ENCODE data around the gene HOXA11. TPM values are rescaled to one million over a fixed set of nuclear protein-coding genes. Genes with fewer than 3 reads are reported as not detected.

HOXA11 gene
- total RNA-seq, 1 donor from 2014 or later = not detected

GRCh38 chr7:27164045-27164366, 21.0 kb downstream of the HOXA11 start:
- intact Hi-C loops (cut with micrococcal nuclease) = loop anchor here (1.0 to 5.0 kb wide), 6 partner anchors 24 to 1012 kb away; partner anchors contain the start of genes HOXA1, NFE2L3 and SNX10
- peak overlapping the region; percentile 57 for H3K27ac Mint-ChIP-seq
- CTCF ChIA-PET = no interaction called here
- H3K36me3 Mint-ChIP-seq (ENCODE audit: low read depth) = no peaks in the 10 kb centered on the region
- H3K4me3 Mint-ChIP-seq = no peak overlapping the region
- no peak for DNase-seq
- no peaks in the 10 kb centered on the region for H3K9me3 Mint-ChIP-seq
- POLR2A ChIA-PET = no interaction called here
- ATAC-seq (ENCODE audit: low read depth) = no peak
- H3K4me1 Mint-ChIP-seq = peaks cover 19% of the 10 kb centered on the region
- TF ChIP-seq CTCF (IDR thresholded peaks at IDR 0.05) = no peak
- peaks cover 66% of the 10 kb centered on the region for H3K27me3 Mint-ChIP-seq

GRCh38 chr7:27163288-27164044, 21.6 kb downstream of the HOXA11 start:
- no peaks in the 10 kb centered on the region for H3K36me3 Mint-ChIP-seq (ENCODE audit: low read depth)
- H3K4me3 Mint-ChIP-seq = no peak overlapping the region
- no peaks in the 10 kb centered on the region for H3K9me3 Mint-ChIP-seq
- no peak for DNase-seq
- peak overlapping the region; percentile 57 for H3K27ac Mint-ChIP-seq
- H3K27me3 Mint-ChIP-seq = peaks cover 66% of the 10 kb centered on the region
- CTCF ChIA-PET = interaction anchor here (0.6 to 3.6 kb wide), 7 partner anchors 14 to 1303 kb away, joined by 3 to 94 read pairs (median 4); no protein-coding TSS in a partner anchor
- peaks cover 19% of the 10 kb centered on the region for H3K4me1 Mint-ChIP-seq
- POLR2A ChIA-PET = interaction anchor here (1.5 kb wide), 1 partner anchor 25 kb away, joined by 3 read pairs; no protein-coding TSS in a partner anchor
- intact Hi-C loops (cut with micrococcal nuclease) = loop anchor here (1.0 to 5.0 kb wide), 7 partner anchors 25 to 1011 kb away; partner anchors contain the start of genes HOXA1, NFE2L3 and SNX10
- ATAC-seq (ENCODE audit: low read depth) = no peak
- TF ChIP-seq CTCF (IDR thresholded peaks at IDR 0.05) = no peak

GRCh38 chr7:27162561-27163287, 22.3 kb downstream of the HOXA11 start:
- H3K4me3 Mint-ChIP-seq = no peak overlapping the region
- no peak for TF ChIP-seq CTCF (IDR thresholded peaks at IDR 0.05)
- peak overlapping the region; percentile 4 for H3K27ac Mint-ChIP-seq
- no peaks in the 10 kb centered on the region for H3K9me3 Mint-ChIP-seq
- ChIA-PET POLR2A (interaction anchor here (1.5 kb wide), 1 partner anchor 26 kb away, joined by 3 read pairs; no protein-coding TSS in a partner anchor), CTCF (interaction anchor here (0.6 to 3.6 kb wide), 11 partner anchors 14 to 1302 kb away, joined by 3 to 94 read pairs (median 4); no protein-coding TSS in a partner anchor)
- no peaks in the 10 kb centered on the region for H3K36me3 Mint-ChIP-seq (ENCODE audit: low read depth)
- H3K4me1 Mint-ChIP-seq = peaks cover 24% of the 10 kb centered on the region
- ATAC-seq (ENCODE audit: low read depth) (no peak), DNase-seq (no peak)
- intact Hi-C loops (cut with micrococcal nuclease) = loop anchor here (2.0 to 5.0 kb wide), 6 partner anchors 34 to 1010 kb away; partner anchors contain the start of genes HOXA1, NFE2L3 and SNX10
- H3K27me3 Mint-ChIP-seq = peaks cover 68% of the 10 kb centered on the region

GRCh38 chr7:27161721-27162560, 23.1 kb downstream of the HOXA11 start:
- H3K36me3 Mint-ChIP-seq (ENCODE audit: low read depth) = no peaks in the 10 kb centered on the region
- DNase-seq = peak; percentile 14
- ChIA-PET CTCF (interaction anchor here (0.8 to 3.6 kb wide), 15 partner anchors 15 to 1297 kb away, joined by 3 to 94 read pairs (median 4); no protein-coding TSS in a partner anchor), POLR2A (interaction anchor here (1.5 to 1.7 kb wide), 2 partner anchors 26 to 480 kb away, joined by 3 to 6 read pairs; no protein-coding TSS in a partner anchor)
- intact Hi-C loops (cut with micrococcal nuclease) = loop anchor here (1.0 to 5.0 kb wide), 19 partner anchors 12 to 1903 kb away; partner anchors contain the start of genes HOXA1, NFE2L3 and SNX10
- ATAC-seq (ENCODE audit: low read depth) = no peak
- H3K4me3 Mint-ChIP-seq = no peak overlapping the region
- no peak for TF ChIP-seq CTCF (IDR thresholded peaks at IDR 0.05)
- no peak overlapping the region for H3K27ac Mint-ChIP-seq
- H3K4me1 Mint-ChIP-seq = peaks cover 26% of the 10 kb centered on the region
- peaks cover 70% of the 10 kb centered on the region for H3K27me3 Mint-ChIP-seq
- H3K9me3 Mint-ChIP-seq = no peaks in the 10 kb centered on the region
